Measurements from ENCODE around the gene MCOLN1.

DNA sequence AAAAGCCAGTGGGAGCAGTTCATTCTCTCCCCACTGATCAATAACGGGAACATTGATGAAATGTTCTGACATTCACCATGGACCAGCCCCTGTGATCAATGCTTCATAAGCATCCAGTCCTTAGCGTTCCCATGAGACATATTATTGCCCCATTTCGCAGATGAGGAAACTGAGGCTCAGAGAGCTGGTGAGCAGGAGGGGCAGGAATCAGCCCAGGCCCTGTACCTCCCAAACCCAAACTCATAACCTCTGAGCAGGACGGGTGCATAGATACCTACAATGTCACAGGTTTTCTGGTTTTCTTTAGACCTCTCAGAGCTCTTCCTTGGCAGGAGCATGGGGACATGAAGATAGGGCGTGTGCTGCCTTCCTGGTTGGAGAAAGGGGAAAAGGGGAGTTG lies 2.1 kb downstream of the MCOLN1 start:
- TF ChIP-seq TAF1 (IDR thresholded peaks at IDR 0.05; ENCODE audit: low read depth) (no peak), RAD21 (IDR thresholded peaks at IDR 0.05; ENCODE audit: low read depth) (no peak), YY1 (IDR thresholded peaks at IDR 0.05; ENCODE audit: low read depth) (no peak), EP300 (IDR thresholded peaks at IDR 0.05; ENCODE audit: borderline replicate concordance) (no peak), EGR1 (IDR thresholded peaks at IDR 0.05) (no peak), CREB1 (IDR thresholded peaks at IDR 0.05; ENCODE audit: low read depth) (no peak), ZBTB7A (IDR thresholded peaks at IDR 0.05; ENCODE audit: low read depth) (no peak), CEBPB (IDR thresholded peaks at IDR 0.05) (no peak), FOXM1 (IDR thresholded peaks at IDR 0.05; ENCODE audit: borderline replicate concordance, low read depth) (no peak)
- TF ChIP-seq, protein P1, sequence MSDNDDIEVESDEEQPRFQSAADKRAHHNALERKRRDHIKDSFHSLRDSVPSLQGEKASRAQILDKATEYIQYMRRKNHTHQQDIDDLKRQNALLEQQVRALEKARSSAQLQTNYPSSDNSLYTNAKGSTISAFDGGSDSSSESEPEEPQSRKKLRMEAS (IDR thresholded peaks at IDR 0.05), result no peak
- TF ChIP-seq, protein P2, sequence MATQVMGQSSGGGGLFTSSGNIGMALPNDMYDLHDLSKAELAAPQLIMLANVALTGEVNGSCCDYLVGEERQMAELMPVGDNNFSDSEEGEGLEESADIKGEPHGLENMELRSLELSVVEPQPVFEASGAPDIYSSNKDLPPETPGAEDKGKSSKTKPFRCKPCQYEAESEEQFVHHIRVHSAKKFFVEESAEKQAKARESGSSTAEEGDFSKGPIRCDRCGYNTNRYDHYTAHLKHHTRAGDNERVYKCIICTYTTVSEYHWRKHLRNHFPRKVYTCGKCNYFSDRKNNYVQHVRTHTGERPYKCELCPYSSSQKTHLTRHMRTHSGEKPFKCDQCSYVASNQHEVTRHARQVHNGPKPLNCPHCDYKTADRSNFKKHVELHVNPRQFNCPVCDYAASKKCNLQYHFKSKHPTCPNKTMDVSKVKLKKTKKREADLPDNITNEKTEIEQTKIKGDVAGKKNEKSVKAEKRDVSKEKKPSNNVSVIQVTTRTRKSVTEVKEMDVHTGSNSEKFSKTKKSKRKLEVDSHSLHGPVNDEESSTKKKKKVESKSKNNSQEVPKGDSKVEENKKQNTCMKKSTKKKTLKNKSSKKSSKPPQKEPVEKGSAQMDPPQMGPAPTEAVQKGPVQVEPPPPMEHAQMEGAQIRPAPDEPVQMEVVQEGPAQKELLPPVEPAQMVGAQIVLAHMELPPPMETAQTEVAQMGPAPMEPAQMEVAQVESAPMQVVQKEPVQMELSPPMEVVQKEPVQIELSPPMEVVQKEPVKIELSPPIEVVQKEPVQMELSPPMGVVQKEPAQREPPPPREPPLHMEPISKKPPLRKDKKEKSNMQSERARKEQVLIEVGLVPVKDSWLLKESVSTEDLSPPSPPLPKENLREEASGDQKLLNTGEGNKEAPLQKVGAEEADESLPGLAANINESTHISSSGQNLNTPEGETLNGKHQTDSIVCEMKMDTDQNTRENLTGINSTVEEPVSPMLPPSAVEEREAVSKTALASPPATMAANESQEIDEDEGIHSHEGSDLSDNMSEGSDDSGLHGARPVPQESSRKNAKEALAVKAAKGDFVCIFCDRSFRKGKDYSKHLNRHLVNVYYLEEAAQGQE (IDR thresholded peaks at IDR 0.05; ENCODE audit: low read depth), result no peak
- TF ChIP-seq, protein P3, sequence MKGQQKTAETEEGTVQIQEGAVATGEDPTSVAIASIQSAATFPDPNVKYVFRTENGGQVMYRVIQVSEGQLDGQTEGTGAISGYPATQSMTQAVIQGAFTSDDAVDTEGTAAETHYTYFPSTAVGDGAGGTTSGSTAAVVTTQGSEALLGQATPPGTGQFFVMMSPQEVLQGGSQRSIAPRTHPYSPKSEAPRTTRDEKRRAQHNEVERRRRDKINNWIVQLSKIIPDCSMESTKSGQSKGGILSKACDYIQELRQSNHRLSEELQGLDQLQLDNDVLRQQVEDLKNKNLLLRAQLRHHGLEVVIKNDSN (IDR thresholded peaks at IDR 0.05), result no peak
